GM19025 (cell line): Measurements from ENCODE around the gene L1CAM.

Experiments
- ATAC-seq: cut with Tn5 transposase; IDR thresholded peaks from one replicate; pipeline ENCODE4 v1.9.1; 2021; ENCODE audit warnings: mild to moderate bottlenecking, low read depth, moderate library complexity; ENCODE audit not compliant: unreplicated experiment

Gene L1CAM

GRCh38 chrX:153924149-153924861, 38.3 kb upstream of the L1CAM start:
- ATAC-seq, result no peak

- ATAC-seq, result no peak
Observed at GRCh38 chrX:153922932-153923857, 37.2 kb upstream of the L1CAM start.

- no peak for ATAC-seq
Observed at GRCh38 chrX:153921511-153922446, 35.8 kb upstream of the L1CAM start.

GRCh38 chrX:153921070-153921469, 35.1 kb upstream of the L1CAM start:
- no peak for ATAC-seq

GRCh38 chrX:153920546-153920945, 34.6 kb upstream of the L1CAM start:
- ATAC-seq, result no peak

- ATAC-seq, result no peak
Observed at GRCh38 chrX:153919281-153919680, 33.3 kb upstream of the L1CAM start.

- ATAC-seq, result no peak
Observed at GRCh38 chrX:153917869-153918268, 31.9 kb upstream of the L1CAM start.

GRCh38 chrX:153913701-153914100, 27.7 kb upstream of the L1CAM start:
- no peak for ATAC-seq

- ATAC-seq, result no peak
Observed at GRCh38 chrX:153913211-153913610, 27.2 kb upstream of the L1CAM start.

- no peak for ATAC-seq
Observed at GRCh38 chrX:153911798-153912197, 25.8 kb upstream of the L1CAM start.

GRCh38 chrX:153910446-153910845, 24.5 kb upstream of the L1CAM start:
- no peak for ATAC-seq

- no peak for ATAC-seq
Observed at GRCh38 chrX:153909980-153910360, 24.0 kb upstream of the L1CAM start.

GRCh38 chrX:153909024-153909979, 23.3 kb upstream of the L1CAM start:
- no peak for ATAC-seq

GRCh38 chrX:153908219-153908860, 22.4 kb upstream of the L1CAM start:
- no peak for ATAC-seq

- ATAC-seq, result no peak
Observed at GRCh38 chrX:153907456-153907855, 21.5 kb upstream of the L1CAM start.

GRCh38 chrX:153906126-153906917, 20.3 kb upstream of the L1CAM start:
- ATAC-seq, result no peak

GRCh38 chrX:153905481-153906095, 19.6 kb upstream of the L1CAM start:
- no peak for ATAC-seq
